Fibroblast of pulmonary artery (primary cell): Measurements from ENCODE around the gene GPC5.

Experiments used
- DNase-seq: peaks from one replicate; pipeline ENCODE4 v3.0.0-alpha.2; 2010; ENCODE audit warnings: low read depth
- H3K4me3 ChIP-seq: replicated peaks from 2 replicates; pipeline ENCODE4 v1.5.1; 2011; ENCODE audit warnings: low read depth, mild to moderate bottlenecking, control low read depth, low read length, moderate library complexity
- TF ChIP-seq, protein P1 (sequence below): IDR thresholded peaks from 2 replicates; pipeline ENCODE4 v1.5.1; 2011; ENCODE audit warnings: mild to moderate bottlenecking, control low read depth, low read length, inconsistent platforms; ENCODE audit errors: missing control alignments

Gene GPC5

DNA sequence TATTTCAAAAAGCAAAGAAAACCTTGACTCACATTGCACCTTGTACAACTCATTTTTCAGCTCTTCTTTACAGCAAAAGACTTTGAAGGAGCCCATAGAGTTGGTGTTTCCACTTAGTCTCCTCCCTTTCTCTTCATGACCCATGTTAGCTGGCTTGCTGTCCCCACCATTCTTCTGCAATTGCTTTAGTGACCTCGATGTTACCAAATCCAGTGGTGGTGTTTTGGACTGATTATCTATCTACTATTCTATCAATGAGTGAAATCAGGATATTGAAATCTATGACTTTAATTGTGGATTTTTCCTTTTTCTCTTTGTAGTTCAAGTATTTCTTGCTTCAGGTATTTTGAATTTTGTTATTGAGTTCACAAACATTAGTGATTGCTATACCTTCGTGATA is 197.3 kb downstream of the GPC5 start:
- no peak for DNase-seq
- TF ChIP-seq, protein P1, sequence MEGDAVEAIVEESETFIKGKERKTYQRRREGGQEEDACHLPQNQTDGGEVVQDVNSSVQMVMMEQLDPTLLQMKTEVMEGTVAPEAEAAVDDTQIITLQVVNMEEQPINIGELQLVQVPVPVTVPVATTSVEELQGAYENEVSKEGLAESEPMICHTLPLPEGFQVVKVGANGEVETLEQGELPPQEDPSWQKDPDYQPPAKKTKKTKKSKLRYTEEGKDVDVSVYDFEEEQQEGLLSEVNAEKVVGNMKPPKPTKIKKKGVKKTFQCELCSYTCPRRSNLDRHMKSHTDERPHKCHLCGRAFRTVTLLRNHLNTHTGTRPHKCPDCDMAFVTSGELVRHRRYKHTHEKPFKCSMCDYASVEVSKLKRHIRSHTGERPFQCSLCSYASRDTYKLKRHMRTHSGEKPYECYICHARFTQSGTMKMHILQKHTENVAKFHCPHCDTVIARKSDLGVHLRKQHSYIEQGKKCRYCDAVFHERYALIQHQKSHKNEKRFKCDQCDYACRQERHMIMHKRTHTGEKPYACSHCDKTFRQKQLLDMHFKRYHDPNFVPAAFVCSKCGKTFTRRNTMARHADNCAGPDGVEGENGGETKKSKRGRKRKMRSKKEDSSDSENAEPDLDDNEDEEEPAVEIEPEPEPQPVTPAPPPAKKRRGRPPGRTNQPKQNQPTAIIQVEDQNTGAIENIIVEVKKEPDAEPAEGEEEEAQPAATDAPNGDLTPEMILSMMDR: no peak
- H3K4me3 ChIP-seq: no peak overlapping the region

DNA sequence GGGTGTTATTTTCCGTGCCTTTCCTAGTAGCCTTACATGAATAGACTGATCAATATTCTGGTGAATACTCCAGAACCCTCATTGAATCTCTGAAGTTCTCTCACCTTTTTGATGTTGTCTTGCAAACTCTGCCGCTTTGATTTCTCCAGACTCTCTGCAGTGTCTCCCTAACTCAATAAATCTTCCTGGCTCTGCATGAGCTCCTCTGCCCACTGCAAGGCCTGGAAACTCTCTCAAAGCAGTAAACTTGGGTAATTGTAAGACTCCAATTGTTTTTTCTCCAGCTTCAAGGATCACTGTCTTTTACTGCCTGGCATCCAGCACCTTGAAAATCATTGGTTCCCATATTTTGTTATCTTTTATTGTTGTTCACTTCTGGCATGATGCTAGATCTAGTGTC is 198.4 kb downstream of the GPC5 start:
- DNase-seq: no peak
- TF ChIP-seq, protein P1: no peak
- no peak overlapping the region for H3K4me3 ChIP-seq

DNA sequence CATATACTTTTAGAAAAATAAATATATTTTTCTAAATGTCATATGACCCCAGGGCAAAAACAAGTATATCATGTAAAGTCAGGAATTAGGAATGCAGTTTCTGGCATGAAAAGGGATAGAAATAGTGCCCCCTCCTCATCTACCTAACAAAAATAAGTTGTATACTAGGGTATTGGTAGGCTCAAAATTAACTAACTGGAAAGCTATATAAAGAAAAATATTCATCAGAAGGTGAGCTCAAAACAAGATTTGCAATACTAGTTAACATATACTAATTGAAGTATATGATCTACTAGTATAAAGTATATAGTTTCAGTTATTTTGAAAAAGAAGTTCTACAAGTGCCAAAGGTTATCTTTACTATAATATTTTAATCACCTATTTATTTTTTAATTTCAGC is 200.2 kb downstream of the GPC5 start:
- no peak for DNase-seq
- TF ChIP-seq, protein P1: no peak
- H3K4me3 ChIP-seq: no peak overlapping the region

GRCh38 chr13:91601273-91601672 is 202.9 kb downstream of the GPC5 start:
- TF ChIP-seq, protein P1: no peak
- H3K4me3 ChIP-seq: no peak overlapping the region
- DNase-seq: no peak

- TF ChIP-seq, protein P1: no peak
- no peak overlapping the region for H3K4me3 ChIP-seq
- DNase-seq: no peak
Observed at GRCh38 chr13:91601807-91602206, 203.4 kb downstream of the GPC5 start.

GRCh38 chr13:91609353-91609752 is 210.9 kb downstream of the GPC5 start:
- peak; percentile 6 for DNase-seq
- H3K4me3 ChIP-seq: no peak overlapping the region
- TF ChIP-seq, protein P1: no peak

- DNase-seq: no peak
- H3K4me3 ChIP-seq: no peak overlapping the region
Observed at GRCh38 chr13:91618315-91618714, 219.9 kb downstream of the GPC5 start.

More at GRCh38 chr13:91618315-91618714, 219.9 kb downstream of the GPC5 start:
- TF ChIP-seq, protein P1: no peak
